ENCODE results near the gene HHIPL1.

DNA sequence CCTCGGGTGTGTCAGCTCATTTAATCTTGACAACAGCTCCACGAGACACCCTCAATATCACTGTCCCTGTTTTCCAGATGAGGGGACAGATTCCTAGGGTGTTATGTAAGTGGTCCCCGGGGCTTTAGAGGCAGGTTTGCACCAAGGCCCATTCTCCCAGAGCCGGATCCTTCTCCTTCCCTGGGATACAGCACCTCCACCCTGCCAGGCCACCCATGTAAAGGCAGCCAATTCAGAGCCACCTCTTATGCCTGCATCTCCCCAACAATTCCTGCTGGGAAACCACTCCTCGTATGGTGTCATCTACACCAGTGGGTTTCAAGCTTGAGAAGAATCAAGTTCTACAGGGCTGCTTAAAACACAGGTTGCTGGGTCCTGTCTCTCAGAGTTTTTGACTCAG is 35.1 kb downstream of the HHIPL1 start:
- TF ChIP-seq, protein P1, sequence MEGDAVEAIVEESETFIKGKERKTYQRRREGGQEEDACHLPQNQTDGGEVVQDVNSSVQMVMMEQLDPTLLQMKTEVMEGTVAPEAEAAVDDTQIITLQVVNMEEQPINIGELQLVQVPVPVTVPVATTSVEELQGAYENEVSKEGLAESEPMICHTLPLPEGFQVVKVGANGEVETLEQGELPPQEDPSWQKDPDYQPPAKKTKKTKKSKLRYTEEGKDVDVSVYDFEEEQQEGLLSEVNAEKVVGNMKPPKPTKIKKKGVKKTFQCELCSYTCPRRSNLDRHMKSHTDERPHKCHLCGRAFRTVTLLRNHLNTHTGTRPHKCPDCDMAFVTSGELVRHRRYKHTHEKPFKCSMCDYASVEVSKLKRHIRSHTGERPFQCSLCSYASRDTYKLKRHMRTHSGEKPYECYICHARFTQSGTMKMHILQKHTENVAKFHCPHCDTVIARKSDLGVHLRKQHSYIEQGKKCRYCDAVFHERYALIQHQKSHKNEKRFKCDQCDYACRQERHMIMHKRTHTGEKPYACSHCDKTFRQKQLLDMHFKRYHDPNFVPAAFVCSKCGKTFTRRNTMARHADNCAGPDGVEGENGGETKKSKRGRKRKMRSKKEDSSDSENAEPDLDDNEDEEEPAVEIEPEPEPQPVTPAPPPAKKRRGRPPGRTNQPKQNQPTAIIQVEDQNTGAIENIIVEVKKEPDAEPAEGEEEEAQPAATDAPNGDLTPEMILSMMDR (IDR thresholded peaks at IDR 0.05), result no peak
- TF ChIP-seq POLR2A (IDR thresholded peaks at IDR 0.05), result no peak
- no peak for TF ChIP-seq POLR2AphosphoS5 (IDR thresholded peaks at IDR 0.05)
- TF ChIP-seq EP300 (IDR thresholded peaks at IDR 0.05), result no peak
